Activated naive CD8-positive, alpha-beta T cell treated with anti-CD3 and anti-CD28 coated beads for 36 hours (primary cell): ENCODE data around the gene NADSYN1. TPM values are rescaled to one million over a fixed set of nuclear protein-coding genes. Genes with fewer than 3 reads are reported as not detected.

ENCODE experiments used
- DNase-seq: peaks from one replicate; pipeline ENCODE4 v3.0.0; 2021
- H3K27ac Mint-ChIP-seq: one replicate; pipeline ENCODE4 v1.8.0; 2022; ENCODE audit warnings: mild to moderate bottlenecking, moderate library complexity, mixed read lengths
- H3K27me3 Mint-ChIP-seq: one replicate; pipeline ENCODE4 v1.8.0; 2022; ENCODE audit warnings: mild to moderate bottlenecking, mixed read lengths
- H3K36me3 Mint-ChIP-seq: one replicate; pipeline ENCODE4 v1.8.0; 2021; ENCODE audit warnings: mild to moderate bottlenecking, mixed read lengths
- H3K4me1 Mint-ChIP-seq: one replicate; pipeline ENCODE4 v1.8.0; 2021; ENCODE audit warnings: mixed read lengths
- H3K4me3 Mint-ChIP-seq: one replicate; pipeline ENCODE4 v1.8.0; 2022; ENCODE audit warnings: mild to moderate bottlenecking, moderate library complexity, mixed read lengths
- H3K9me3 Mint-ChIP-seq: one replicate; pipeline ENCODE4 v1.8.0; 2022; ENCODE audit warnings: mixed read lengths
- total RNA-seq, 2 experiments: library from RNA; stranded (reverse); gene quantifications; one replicate each; pipeline ENCODE4 v1.2.3, GENCODE V29; 2021

Gene NADSYN1
- total RNA-seq, 2 experiments from 2014 or later: 59.9 to 66.8 TPM

DNA sequence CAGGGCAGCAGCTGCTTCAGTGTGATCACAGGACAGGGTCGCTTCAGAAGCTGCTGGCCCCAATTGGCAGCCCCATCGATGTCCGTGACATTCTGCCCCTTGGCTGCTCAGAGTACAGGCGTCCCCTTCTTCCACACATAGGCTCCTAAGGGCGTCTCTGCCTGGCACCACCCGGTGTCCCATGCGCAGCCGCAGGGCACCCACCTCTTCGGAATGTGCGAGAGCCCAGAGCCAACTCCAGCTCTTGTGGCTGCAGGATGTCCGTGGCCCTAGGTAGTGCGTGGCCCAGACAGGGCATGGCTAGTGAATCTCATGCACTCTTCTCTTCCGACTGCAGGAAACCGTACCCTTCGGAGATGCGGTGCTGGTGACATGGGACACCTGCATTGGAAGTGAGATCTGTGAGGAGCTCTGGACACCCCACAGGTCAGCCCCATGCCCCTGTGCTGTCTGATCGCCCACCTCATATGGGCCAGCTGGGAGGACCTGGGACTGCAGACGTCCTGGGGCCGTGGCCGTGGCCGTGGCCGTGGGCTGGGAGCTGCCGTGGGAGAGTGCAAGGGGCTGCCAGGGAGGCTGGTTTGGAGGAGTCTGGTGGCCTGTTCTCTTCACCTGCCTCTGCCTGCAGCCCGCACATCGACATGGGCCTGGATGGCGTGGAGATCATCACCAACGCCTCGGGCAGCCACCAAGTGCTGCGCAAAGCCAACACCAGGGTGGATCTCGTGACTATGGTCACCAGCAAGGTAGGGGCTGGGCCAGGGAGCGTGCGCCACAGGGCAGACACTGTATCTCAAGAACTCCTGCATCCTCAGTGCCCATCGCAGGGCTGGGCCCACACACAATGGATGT lies 20.2 kb downstream of the NADSYN1 start:
- Mint-ChIP-seq H3K4me1 (no peaks in the 10 kb centered on the region), H3K27ac (no peak overlapping the region), H3K36me3 (peaks cover 17% of the 10 kb centered on the region)

DNA sequence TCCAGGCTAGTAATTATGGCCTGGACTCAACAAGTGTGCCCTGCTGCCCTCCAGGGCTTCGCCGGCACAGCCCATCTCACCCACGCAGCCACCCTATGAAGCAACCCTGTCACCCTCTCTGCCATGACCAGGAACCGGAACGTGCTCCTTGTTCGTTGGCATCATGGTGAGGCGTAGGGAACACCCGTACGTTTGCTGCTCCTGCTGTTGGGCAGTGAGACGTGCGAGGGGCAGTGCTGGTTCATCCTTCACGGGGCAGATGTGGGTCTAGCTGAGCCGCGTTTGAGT lies 20.7 kb downstream of the NADSYN1 start:
- Mint-ChIP-seq H3K4me1 (no peaks in the 10 kb centered on the region), H3K27me3 (no peaks in the 10 kb centered on the region), H3K36me3 (peaks cover 15% of the 10 kb centered on the region), H3K9me3 (no peaks in the 10 kb centered on the region), H3K27ac (no peak overlapping the region), H3K4me3 (no peak overlapping the region)
- no peak for DNase-seq

More for the DNA sequence above, 20.2 kb downstream of the NADSYN1 start:
- Mint-ChIP-seq H3K4me3 (no peak overlapping the region), H3K9me3 (no peaks in the 10 kb centered on the region), H3K27me3 (no peaks in the 10 kb centered on the region)
- DNase-seq: no peak

DNA sequence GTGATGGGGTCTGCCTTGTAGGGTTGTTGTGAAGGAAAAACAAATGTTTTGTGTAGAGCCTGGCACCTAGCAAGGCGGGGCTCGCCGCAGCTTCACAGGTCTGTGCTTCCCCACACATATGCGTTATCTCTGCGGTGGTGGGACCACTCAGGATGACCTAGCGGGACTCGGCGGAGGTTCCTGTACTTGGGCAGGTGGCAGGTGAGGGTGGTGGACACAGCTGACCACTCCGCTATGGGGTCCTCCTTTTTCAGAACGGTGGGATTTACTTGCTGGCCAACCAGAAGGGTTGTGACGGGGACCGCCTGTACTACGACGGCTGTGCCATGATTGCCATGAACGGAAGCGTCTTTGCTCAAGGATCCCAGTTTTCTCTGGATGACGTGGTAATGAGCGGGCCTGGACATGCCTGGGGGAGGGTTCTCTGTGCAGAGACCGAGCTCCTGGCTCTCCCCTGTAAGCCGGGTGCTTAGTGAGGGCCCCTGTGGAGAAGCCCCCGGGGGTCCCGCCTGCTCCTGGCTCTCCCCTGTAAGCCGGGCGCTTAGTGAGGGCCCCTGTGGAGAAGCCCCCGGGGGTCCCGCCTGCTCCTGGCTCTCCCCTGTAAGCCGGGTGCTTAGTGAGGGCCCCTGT lies 21.3 kb downstream of the NADSYN1 start:
- H3K36me3 Mint-ChIP-seq: peaks cover 10% of the 10 kb centered on the region
- no peaks in the 10 kb centered on the region for H3K4me1 Mint-ChIP-seq
- H3K9me3 Mint-ChIP-seq: no peaks in the 10 kb centered on the region
- no peak overlapping the region for H3K27ac Mint-ChIP-seq
- no peaks in the 10 kb centered on the region for H3K27me3 Mint-ChIP-seq
- H3K4me3 Mint-ChIP-seq: no peak overlapping the region
- DNase-seq: no peak

DNA sequence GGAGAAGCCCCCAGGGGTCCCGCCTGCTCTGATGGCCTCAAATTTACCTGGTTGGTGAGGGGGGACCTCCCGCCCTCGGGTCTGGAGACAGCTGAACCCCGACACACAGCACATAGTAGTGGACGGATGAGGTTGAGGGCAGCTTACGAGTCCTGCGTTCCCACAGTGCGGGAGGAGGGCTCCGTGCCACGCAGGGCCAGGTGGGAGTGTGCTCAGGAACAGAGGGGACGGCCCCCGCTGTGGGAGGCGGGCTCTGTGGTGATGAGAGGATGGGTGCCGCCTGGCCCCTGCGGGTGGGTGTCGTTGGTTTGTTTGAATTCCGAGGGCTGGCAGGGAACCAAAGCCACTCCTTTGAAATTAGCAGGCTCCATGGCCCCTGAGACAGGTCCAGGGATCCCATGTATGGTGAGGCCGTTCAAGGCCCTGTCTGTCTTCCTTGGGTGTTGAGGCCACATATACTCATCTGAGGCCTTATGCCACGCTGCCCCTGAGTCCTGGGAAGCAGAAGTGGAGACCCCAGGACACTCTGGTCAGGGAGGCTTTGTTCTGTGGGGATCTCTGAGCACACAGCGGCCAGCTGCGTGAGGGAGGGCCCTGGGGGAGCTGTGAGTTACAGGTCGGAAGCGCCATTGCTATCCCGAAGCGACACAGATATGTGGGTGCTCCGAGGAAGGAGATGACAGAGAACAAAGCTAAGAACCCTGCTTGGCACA lies 21.9 kb downstream of the NADSYN1 start:
- Mint-ChIP-seq H3K27me3 (no peaks in the 10 kb centered on the region), H3K27ac (no peak overlapping the region), H3K36me3 (peaks cover 10% of the 10 kb centered on the region), H3K4me1 (no peaks in the 10 kb centered on the region), H3K4me3 (no peak overlapping the region), H3K9me3 (no peaks in the 10 kb centered on the region)
- no peak for DNase-seq

DNA sequence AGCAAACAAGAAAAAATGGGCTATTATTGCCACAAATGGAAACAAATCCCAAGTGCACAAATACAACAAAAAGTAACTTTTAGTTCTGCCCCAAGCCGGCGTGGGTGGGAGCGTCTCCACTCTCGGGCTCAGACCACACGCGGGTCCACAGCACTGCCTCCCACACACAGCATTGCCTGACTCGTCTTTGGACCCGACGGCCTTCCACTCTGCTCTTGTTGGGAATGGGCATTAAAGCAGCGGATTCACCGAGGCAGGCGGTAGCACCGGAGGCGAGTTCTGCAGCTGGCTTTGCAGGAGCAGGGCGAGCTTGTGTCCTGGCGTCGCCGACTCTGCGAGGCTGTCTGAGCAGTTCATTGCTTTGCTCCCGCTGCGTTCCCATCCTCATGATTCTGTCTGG lies 23.0 kb downstream of the NADSYN1 start:
- no peaks in the 10 kb centered on the region for H3K9me3 Mint-ChIP-seq
- no peaks in the 10 kb centered on the region for H3K27me3 Mint-ChIP-seq
- H3K4me3 Mint-ChIP-seq: no peak overlapping the region
- no peaks in the 10 kb centered on the region for H3K4me1 Mint-ChIP-seq
- H3K36me3 Mint-ChIP-seq: peaks cover 10% of the 10 kb centered on the region
- H3K27ac Mint-ChIP-seq: no peak overlapping the region
- no peak for DNase-seq

DNA sequence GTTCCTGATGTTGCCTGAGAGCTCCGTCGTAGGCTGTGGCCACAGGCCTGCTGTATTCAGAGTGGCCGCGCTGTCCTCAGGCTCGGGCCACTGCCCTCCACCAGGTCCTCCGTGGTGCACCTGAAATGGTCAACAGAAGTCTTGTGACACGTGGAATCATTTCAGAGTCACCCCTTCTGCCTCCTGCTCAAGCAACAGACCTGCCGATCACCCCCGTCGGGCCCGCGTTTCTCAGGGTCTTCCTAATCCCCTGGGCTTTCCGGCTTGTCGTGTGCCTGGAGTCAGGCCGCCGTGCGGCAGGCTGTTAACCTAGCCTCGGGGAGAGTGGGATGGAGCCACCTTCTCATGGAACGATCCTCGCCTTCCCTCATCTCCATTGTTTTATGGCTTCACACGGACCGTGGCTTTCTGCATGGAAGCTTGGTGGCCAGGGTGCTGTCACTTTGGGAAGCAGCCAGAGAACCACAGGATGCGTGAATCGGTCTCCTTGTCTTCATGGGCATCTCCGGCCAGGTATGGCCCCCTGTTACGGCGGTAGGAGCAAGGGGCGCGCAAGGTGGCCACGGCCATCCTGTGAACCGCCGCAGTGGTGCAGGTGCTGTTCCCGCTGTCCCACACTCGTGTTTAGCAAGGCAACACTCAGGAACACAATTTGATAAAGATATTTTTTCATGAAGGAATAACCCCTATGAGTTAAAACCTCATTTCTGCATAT lies 24.1 kb downstream of the NADSYN1 start:
- no peak for DNase-seq
- peaks cover 15% of the 10 kb centered on the region for H3K36me3 Mint-ChIP-seq

DNA sequence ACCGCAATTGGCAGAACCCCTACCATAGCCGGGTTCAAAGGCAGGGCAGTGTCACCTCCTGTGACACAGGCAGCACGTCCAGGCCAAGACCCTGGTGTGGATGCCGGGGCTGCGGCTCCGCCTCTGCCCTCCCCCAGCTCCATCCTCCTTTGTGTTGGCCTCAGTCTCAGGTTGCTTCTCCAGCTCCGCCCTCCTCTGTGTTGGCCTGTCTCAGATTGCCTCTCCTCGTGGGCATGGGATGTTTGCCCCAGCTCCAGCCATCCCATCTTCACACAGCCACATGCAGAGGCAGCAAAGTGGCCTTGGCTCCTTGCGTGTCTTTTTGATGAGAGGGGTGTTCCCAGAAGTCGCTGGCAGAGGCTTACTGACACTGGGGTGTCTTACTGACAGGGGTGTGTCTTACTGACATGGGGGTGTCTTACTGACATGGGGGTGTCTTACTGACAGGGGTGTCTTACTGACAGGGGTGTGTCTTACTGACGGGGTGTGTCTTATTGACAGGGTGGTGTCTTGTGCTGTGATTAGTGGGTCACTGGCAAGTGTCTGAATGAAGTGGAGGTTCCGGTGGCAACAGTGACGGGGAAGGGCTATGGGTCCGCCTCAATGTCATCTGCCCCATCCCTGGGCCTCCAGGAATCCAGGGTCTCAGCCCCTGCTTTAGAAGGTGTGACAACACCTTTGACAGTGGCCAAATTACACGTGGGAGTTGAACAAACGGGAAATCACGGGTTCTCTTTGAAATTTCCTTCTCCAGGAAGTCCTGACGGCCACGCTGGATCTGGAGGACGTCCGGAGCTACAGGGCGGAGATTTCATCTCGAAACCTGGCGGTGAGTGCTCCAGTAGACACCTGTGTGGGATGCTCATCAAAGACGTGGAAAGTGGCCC lies 24.9 kb downstream of the NADSYN1 start:
- H3K9me3 Mint-ChIP-seq: no peaks in the 10 kb centered on the region
- no peak overlapping the region for H3K27ac Mint-ChIP-seq
- no peaks in the 10 kb centered on the region for H3K4me1 Mint-ChIP-seq
- no peak for DNase-seq
- H3K27me3 Mint-ChIP-seq: no peaks in the 10 kb centered on the region
- peaks cover 15% of the 10 kb centered on the region for H3K36me3 Mint-ChIP-seq
- H3K4me3 Mint-ChIP-seq: no peak overlapping the region

More for the DNA sequence above, 24.1 kb downstream of the NADSYN1 start:
- Mint-ChIP-seq H3K27me3 (no peaks in the 10 kb centered on the region), H3K4me1 (no peaks in the 10 kb centered on the region), H3K4me3 (no peak overlapping the region), H3K9me3 (no peaks in the 10 kb centered on the region), H3K27ac (no peak overlapping the region)

DNA sequence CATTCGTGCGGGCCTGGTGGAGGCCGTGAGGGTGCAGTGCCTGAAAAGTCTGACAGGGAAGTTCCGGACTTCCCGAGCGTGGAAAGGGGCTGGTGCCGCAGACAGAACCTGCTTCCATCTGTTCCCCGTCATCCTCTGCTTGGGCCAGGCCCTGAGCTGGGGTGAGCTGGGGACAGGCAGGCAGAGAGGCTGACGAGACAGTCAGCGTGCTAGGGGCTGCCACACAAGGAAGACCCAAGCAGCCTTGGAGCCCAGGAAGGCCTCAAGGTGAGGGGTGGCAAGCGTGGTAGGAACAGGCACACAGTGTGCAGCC lies 25.5 kb downstream of the NADSYN1 start:
- H3K27me3 Mint-ChIP-seq: no peaks in the 10 kb centered on the region
- no peaks in the 10 kb centered on the region for H3K4me1 Mint-ChIP-seq
- no peak overlapping the region for H3K27ac Mint-ChIP-seq
- H3K9me3 Mint-ChIP-seq: no peaks in the 10 kb centered on the region
- no peak overlapping the region for H3K4me3 Mint-ChIP-seq
- peaks cover 20% of the 10 kb centered on the region for H3K36me3 Mint-ChIP-seq
- no peak for DNase-seq

DNA sequence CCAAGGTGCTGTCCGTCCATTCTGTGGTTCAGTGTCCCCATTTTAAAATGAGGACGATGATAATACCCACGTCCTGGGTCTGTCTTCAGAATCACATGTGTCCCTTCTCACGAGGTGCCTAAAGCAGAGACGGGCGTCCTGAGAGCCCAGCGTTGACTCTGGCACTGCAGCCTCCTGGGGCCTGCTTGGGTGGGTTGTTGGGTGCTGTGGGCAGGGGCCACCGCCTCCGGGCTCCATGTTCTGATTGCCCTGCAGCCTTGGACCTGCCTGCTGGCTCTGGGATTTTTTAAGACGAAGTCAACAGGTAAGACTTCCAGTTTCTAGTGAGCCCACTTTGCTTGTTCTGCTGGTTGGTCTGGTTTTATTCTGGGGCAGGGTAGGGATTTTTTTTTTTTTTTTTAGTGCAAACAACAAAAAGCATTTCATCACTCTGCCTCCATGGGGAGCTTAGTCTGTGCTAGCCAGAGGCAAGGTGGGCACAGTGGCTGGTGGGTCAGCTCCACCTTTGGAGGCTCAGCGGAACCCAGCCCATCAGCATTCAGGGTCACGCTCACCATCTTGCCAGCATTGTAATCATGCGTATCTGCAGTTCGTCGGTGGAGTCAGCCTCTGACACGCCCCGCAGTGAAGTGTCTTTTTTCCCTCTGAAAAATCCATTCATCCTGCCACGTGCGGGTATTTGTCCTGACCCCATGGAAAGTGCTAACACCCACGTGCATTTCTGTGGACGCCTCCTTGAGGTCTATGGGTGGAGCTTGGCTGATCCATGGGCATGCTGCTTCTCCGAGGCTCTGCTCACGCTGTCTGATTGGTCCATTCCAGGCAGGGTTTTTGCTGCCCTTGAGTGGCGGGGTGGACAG lies 28.3 kb downstream of the NADSYN1 start:
- no peak for DNase-seq
- Mint-ChIP-seq H3K27me3 (no peaks in the 10 kb centered on the region), H3K36me3 (peaks cover 34% of the 10 kb centered on the region)

DNA sequence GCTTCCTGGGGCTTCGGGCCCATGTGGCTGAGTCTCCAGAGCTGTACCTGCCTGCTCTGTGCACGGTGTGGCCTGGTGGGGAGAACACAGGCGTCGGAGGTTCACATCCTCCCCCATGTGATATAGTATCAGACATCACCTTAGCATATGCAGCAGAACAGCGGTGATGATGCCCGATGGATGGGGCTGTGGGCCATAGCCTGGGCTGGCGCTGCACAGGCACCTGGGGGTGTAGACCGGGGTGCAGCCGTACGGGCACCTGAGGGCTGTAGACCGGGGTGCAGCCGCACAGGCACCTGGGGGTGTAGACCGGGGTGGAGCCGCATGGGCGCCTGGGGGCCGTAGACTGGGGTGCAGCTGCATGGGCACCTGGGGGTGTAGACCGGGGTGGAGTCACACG lies 29.2 kb downstream of the NADSYN1 start:
- Mint-ChIP-seq H3K4me3 (no peak overlapping the region), H3K4me1 (no peaks in the 10 kb centered on the region), H3K36me3 (peaks cover 38% of the 10 kb centered on the region), H3K27me3 (no peaks in the 10 kb centered on the region), H3K27ac (no peak overlapping the region), H3K9me3 (no peaks in the 10 kb centered on the region)
- no peak for DNase-seq

More for the DNA sequence above, 28.3 kb downstream of the NADSYN1 start:
- Mint-ChIP-seq H3K4me1 (no peaks in the 10 kb centered on the region), H3K4me3 (no peak overlapping the region), H3K27ac (no peak overlapping the region), H3K9me3 (no peaks in the 10 kb centered on the region)

DNA sequence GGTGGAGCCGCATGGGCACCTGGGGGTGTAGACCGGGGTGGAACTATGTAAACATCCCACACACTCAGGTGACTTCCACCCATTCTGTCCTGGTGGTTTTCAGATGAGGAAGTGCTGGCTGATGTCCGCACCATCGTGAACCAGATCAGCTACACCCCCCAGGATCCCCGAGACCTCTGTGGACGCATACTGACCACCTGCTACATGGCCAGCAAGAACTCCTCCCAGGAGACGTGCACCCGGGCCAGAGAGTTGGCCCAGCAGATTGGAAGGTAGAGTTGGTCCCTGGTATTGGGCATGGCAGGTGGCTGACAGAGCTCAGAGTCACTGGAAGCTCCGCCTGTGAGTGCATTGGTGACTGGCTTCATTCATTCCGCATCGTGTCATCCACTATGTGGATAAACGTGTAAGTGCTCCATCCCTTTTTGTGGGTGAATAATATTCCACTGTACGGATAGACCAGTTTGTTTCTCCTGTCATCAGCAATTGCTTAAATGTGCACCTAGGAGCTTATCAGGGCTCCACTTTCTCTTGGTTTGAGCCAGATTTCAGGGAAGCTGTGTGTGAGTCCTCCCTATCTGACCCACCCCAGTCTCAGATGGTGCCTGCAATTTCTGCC lies 29.9 kb downstream of the NADSYN1 start:
- no peaks in the 10 kb centered on the region for H3K27me3 Mint-ChIP-seq
- no peak overlapping the region for H3K27ac Mint-ChIP-seq
- H3K4me1 Mint-ChIP-seq: peaks cover 1% of the 10 kb centered on the region
- peaks cover 36% of the 10 kb centered on the region for H3K36me3 Mint-ChIP-seq
- no peaks in the 10 kb centered on the region for H3K9me3 Mint-ChIP-seq
- H3K4me3 Mint-ChIP-seq: no peak overlapping the region
- no peak for DNase-seq

DNA sequence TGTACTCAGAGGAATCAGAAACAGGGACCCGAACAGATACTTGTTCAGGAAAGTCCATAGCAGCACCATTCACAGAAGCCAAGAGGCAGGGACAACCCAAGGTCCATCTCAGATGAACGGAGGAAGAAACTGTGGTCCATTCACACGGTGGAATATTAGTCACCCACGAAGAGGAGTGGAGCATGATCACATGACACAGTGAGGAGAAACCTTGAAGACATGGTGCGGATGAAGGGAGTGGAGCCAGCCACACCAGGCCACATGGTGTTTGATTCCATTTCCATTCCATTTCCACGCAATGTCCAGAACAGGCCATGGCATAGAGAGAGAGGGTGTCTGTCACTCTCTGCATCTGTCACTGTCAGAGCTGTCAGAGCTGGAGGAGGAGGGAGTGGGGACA lies 30.7 kb downstream of the NADSYN1 start:
- DNase-seq: no peak
- H3K27ac Mint-ChIP-seq: no peak overlapping the region
- H3K4me3 Mint-ChIP-seq: no peak overlapping the region
- peaks cover 41% of the 10 kb centered on the region for H3K36me3 Mint-ChIP-seq
- H3K27me3 Mint-ChIP-seq: no peaks in the 10 kb centered on the region
- peaks cover 9% of the 10 kb centered on the region for H3K4me1 Mint-ChIP-seq
- H3K9me3 Mint-ChIP-seq: no peaks in the 10 kb centered on the region

DNA sequence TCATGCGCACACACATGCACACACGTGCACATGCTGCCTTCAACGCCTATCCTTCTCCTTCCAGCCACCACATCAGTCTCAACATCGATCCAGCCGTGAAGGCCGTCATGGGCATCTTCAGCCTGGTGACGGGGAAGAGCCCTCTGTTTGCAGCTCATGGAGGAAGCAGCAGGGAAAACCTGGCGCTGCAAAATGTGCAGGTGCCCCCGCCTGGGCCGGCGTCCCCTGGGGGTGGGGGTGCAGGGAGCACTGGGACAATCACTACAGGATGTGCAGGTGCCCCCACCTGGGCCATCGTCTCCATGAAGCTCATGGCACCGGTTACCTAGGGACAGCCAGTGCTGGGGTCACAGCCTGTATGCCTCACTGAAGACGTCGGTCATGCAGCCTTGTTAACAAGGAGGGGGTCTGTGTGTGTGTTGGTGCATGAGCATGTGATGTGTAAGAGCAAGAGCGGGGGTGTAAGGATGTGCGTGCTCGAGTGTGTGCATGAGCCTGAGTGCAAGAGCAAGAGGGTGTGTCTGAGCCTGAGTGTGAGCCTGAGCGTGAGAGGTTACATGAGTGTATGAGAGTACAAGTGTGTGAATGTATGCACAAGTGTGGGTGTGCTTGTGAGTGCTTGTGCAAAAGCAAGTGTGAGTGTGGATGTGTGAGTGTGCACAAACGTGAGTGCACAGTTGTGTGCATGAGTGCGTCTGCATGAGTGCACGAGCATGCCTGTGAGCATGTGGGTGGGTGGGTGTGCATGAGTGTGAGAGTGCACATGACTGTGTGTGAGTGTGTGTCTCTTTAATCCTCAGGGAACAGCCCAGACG lies 31.5 kb downstream of the NADSYN1 start:
- Mint-ChIP-seq H3K36me3 (peaks cover 48% of the 10 kb centered on the region), H3K27me3 (no peaks in the 10 kb centered on the region), H3K9me3 (no peaks in the 10 kb centered on the region), H3K27ac (no peak overlapping the region), H3K4me1 (peaks cover 16% of the 10 kb centered on the region), H3K4me3 (no peak overlapping the region)
- DNase-seq: no peak
